HEK293 (cell line): ENCODE data around the gene TNS1.

Source experiments
- HOXA7 ChIP-seq: sonication (generic); formaldehyde crosslinking; IDR thresholded peaks from 2 replicates; pipeline ENCODE4 v1.8.1; 2022; ENCODE audit warnings: missing genetic modification reagents, borderline replicate concordance
- SALL2 ChIP-seq: fragments of 450-650 bp; formaldehyde crosslinking; IDR thresholded peaks from 2 replicates; pipeline ENCODE4 v1.5.0; 2017; ENCODE audit warnings: missing biosample characterization, mild to moderate bottlenecking, missing genetic modification characterization, borderline replicate concordance
- ZBTB20 ChIP-seq: fragments of 450-650 bp; formaldehyde crosslinking; IDR thresholded peaks from 2 replicates; pipeline ENCODE4 v1.5.1; 2016; ENCODE audit warnings: missing biosample characterization, missing genetic modification characterization
- ZNF473 ChIP-seq: fragments of 450-650 bp; formaldehyde crosslinking; IDR thresholded peaks from 2 replicates; pipeline ENCODE4 v1.5.1; 2017; ENCODE audit warnings: missing biosample characterization, missing genetic modification characterization
- ZNF791 ChIP-seq: fragments of 450-650 bp; formaldehyde crosslinking; IDR thresholded peaks from 2 replicates; pipeline ENCODE4 v1.5.1; 2016; ENCODE audit warnings: missing biosample characterization, missing genetic modification characterization
- TF ChIP-seq, protein P1 (sequence below): fragments of 450-650 bp; formaldehyde crosslinking; IDR thresholded peaks from 2 replicates; pipeline ENCODE4 v1.5.1; 2016; ENCODE audit warnings: missing biosample characterization, missing genetic modification characterization

DNA sequence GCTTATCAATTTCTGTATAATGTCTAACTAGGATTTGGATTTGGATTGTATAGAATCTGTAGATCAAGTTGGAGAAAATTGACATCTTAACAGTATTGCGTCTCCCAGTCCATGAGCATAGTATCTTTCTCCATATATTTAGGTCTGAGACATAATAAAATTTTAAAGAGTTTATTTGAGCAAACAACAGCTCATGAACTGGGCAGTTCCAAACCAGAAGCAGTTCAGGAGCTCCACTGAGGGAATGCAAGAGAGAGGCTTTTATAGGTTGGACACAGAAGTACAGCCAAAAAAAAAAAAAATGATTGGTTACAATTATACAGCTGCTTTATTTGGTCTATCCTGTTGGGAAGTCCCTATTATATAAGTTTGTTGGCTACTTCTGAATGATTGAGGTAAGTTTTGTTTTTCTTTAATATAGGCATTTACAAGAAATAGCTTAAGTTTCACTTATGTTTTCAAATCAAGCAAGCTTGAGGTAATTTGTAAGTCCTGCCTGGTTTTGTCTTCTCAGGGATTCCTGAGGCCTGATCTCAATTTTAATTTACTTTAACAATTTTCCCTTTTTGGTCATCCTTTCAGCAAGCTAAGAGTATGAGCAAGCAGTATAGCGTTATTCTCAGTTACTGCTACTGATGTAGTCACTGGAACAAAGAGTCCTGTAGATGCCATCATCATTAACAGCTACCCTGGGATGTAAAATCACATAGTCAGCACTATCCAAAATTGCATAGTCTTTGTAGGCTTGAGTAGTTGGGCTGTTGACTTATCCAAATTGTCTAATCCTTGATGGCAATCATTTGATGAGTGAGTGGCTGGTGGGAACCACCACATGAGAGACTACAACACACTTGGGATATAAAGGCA, 38.7 kb upstream of the TNS1 start:
- TF ChIP-seq ZNF791 (tag by site-specific recombination) (no peak), ZBTB20 (tag by site-specific recombination) (no peak), SALL2 (tag by site-specific recombination) (no peak), ZNF473 (tag by site-specific recombination) (no peak), HOXA7 (CRISPR knock-in tag) (no peak)
- TF ChIP-seq, protein P1, sequence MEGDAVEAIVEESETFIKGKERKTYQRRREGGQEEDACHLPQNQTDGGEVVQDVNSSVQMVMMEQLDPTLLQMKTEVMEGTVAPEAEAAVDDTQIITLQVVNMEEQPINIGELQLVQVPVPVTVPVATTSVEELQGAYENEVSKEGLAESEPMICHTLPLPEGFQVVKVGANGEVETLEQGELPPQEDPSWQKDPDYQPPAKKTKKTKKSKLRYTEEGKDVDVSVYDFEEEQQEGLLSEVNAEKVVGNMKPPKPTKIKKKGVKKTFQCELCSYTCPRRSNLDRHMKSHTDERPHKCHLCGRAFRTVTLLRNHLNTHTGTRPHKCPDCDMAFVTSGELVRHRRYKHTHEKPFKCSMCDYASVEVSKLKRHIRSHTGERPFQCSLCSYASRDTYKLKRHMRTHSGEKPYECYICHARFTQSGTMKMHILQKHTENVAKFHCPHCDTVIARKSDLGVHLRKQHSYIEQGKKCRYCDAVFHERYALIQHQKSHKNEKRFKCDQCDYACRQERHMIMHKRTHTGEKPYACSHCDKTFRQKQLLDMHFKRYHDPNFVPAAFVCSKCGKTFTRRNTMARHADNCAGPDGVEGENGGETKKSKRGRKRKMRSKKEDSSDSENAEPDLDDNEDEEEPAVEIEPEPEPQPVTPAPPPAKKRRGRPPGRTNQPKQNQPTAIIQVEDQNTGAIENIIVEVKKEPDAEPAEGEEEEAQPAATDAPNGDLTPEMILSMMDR: no peak
